Measurements from ENCODE around the gene SEC61A2.

DNA sequence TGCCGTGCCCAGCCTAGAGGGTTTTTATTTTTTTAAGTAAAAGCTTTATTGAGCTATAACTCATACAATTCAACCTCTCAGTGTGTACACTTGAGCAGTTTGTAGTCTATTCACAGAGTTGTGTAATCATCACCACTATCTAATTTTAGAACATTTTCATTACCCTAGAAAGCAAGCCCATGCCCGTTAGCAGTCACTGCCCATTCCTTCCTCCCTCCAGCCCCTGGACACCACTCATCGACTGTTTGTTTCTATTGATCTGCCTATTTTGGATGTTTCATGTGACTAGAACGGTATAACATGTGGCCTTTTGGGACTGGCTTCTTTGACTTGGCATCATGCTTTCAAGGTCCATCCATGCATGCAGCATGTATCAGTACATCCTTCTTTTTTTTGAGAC lies 25.7 kb upstream of the SEC61A2 start:
- TF ChIP-seq EZH2 (IDR thresholded peaks at IDR 0.05; ENCODE audit: insufficient read depth, poor library complexity, severe bottlenecking) (no peak), EZH2phosphoT487 (IDR thresholded peaks at IDR 0.05; ENCODE audit: insufficient read depth, low read depth) (no peak)
